ENCODE measurements around the gene DDA1. TPM values are rescaled to one million over a fixed set of nuclear protein-coding genes. Genes with fewer than 3 reads are reported as not detected.

Gene DDA1
- total and polyA plus RNA-seq, 2 of the 13 experiments (the other 11 are each of a cell fraction or from before 2014, with no cell fraction given) = 24.5 to 26.0 TPM

- TF ChIP-seq KIAA2018 (CRISPR knock-in tag; IDR thresholded peaks at IDR 0.05; ENCODE audit: borderline replicate concordance) = no peak
- TF ChIP-seq, protein P1, sequence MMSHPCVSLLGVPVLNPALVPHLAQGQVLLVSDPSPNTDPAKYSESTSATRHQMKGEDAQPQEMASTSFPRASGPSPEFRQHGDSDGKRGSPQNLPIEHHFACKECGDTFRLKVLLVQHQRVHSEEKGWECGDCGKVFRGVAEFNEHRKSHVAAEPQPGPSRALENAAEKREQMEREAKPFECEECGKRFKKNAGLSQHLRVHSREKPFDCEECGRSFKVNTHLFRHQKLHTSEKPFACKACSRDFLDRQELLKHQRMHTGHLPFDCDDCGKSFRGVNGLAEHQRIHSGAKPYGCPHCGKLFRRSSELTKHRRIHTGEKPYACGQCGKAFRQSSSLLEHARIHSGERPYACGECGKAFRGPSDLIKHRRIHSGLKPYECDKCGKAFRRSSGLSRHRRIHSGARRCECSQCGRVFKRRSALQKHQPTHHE (CRISPR knock-in tag; IDR thresholded peaks at IDR 0.05; ENCODE audit: borderline replicate concordance) = no peak
- peak; percentile 72; the same call in 1 of the 2 replicates for TF ChIP-seq TAF1 (CRISPR knock-in tag; IDR thresholded peaks at IDR 0.05)
- no peak for TF ChIP-seq SETDB1 (CRISPR knock-in tag; IDR thresholded peaks at IDR 0.05; ENCODE audit: borderline replicate concordance)
- TF ChIP-seq, protein P2, sequence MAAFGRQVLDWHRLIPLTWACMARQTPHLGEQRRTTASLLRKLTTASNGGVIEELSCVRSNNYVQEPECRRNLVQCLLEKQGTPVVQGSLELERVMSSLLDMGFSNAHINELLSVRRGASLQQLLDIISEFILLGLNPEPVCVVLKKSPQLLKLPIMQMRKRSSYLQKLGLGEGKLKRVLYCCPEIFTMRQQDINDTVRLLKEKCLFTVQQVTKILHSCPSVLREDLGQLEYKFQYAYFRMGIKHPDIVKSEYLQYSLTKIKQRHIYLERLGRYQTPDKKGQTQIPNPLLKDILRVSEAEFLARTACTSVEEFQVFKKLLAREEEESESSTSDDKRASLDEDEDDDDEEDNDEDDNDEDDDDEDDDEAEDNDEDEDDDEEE (CRISPR knock-in tag; IDR thresholded peaks at IDR 0.05) = no peak
- TF ChIP-seq ARID2 (CRISPR knock-in tag; IDR thresholded peaks at IDR 0.05; ENCODE audit: borderline replicate concordance) = no peak
- TF ChIP-seq ZNF619 (CRISPR knock-in tag; IDR thresholded peaks at IDR 0.05) = 0 out of 2 replicates have a peak, but pooled peaks have one; percentile 22
- TF ChIP-seq FOSL1 (CRISPR knock-in tag; IDR thresholded peaks at IDR 0.05; ENCODE audit: borderline replicate concordance) = no peak
- peak; percentile 89; the same call in 1 of the 2 replicates for TF ChIP-seq ZBED4 (CRISPR knock-in tag; IDR thresholded peaks at IDR 0.05; ENCODE audit: borderline replicate concordance)
Measured at GRCh38 chr19:17305517-17306284, 3.7 kb upstream of the DDA1 start, which contains the start of gene MRPL34 (continued).
